ENCODE measurements around the gene HRAS. TPM values are rescaled to one million over a fixed set of nuclear protein-coding genes. Genes with fewer than 3 reads are reported as not detected.
A peak's percentile ranks its signal among the peaks of the same experiment; 100 is the strongest.

HRAS gene
- total RNA-seq, 2 experiments from 2014 or later = 23.7 to 23.9 TPM

DNA sequence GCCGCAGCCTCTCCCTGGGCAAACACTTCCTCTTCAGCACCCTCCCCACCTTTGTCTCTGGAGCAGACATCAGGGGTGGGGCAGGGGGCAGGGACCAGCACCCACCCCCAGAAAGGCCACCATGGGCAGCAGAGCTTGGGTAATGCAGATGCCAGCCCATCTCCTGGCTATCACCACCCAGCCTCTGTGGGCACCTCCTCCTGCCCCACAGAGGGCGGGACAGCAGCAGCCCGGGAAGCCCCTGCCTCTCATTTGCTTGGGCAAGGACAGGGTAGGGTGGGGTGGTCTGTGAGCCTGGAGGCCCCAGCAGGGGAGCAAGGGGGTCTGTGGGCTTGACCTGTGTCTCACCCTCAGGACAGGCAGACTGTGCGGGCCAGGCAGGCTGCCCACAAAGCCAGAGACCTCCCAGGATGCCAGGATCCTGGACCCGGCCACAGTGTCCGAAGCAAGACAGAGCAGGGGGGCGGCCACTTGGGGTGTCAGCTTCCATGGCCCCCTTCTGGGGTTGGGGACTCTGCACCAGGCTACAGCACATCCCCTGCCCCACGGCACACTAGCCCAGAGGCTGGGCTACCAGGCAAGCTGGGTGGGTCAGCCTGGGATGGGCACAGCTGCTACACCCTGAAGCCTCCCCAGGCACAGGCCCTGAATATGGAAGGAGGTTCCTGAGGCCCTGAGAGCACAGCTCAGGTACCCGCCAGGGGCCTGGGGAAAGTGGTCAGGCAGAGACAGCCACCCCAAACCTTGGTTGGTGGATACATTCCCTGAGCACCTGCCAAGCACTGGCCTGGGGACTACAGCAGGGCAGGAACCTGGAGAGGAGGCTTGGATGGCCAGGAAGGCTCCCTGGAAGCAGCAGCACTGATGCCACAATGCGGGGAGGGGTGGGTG is 32.8 kb downstream of the HRAS start:
- POLR2A ChIA-PET = interaction anchor here (1.0 to 1.2 kb wide), 2 partner anchors 295 to 317 kb away, joined by 3 read pairs; partner anchors contain the start of genes BET1L and RIC8A
- peaks cover 4% of the 10 kb centered on the region for H3K27me3 Mint-ChIP-seq

DNA sequence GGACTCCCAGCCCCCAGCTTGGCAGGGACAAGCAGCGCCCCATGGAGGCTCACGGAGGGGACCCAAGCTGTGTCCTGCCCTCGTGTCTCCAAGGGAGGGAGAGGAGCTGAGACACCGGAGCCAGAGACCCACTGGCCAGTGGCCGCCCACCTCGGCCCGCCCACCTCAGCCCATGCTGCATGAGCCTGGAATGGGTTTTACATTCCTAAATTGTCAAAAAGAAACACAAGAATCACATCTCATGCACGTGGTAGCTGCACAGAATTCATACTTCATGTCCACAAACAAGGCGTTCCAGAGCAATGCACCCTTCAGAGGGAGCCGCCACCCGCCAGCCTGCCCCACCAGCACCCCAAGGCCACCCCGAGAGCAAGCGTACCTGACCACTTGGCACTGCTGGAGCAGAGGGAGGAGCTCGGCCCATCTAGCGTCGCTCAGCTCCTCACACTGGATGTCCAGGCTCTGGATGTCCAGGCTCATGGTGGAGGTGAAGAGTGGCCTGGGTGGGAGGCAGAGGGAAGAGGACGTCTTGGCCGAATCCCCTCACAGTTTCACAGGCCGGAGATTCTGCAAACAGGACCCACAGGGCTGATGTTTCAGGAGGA is 33.6 kb downstream of the HRAS start:
- Mint-ChIP-seq H3K36me3 (ENCODE audit: low read depth) (peaks cover 31% of the 10 kb centered on the region), H3K27me3 (peaks cover 4% of the 10 kb centered on the region), H3K4me1 (ENCODE audit: low read depth) (peaks cover 24% of the 10 kb centered on the region), H3K4me3 (peak overlapping the region; percentile 15), H3K9me3 (no peaks in the 10 kb centered on the region), H3K27ac (no peak overlapping the region)
- H3K9me3 ChIP-seq (ENCODE audit: control insufficient read depth in 1 of 2, insufficient read depth in 1 of 2, low read length in 2 of 2) = no peaks in the 10 kb centered on the region
- ChIA-PET CTCF (no interaction called here), POLR2A (interaction anchor here (1.0 to 1.2 kb wide), 2 partner anchors 294 to 318 kb away, joined by 3 read pairs; partner anchors contain the start of genes BET1L and RIC8A)
- no peaks in the 10 kb centered on the region for H3K27me3 ChIP-seq (ENCODE audit: control insufficient read depth in 1 of 2, insufficient read depth in 2 of 2, low read length in 2 of 2)
- peak in 1 of 14 experiments; percentile 23 for DNase-seq
- TF ChIP-seq, protein P1, sequence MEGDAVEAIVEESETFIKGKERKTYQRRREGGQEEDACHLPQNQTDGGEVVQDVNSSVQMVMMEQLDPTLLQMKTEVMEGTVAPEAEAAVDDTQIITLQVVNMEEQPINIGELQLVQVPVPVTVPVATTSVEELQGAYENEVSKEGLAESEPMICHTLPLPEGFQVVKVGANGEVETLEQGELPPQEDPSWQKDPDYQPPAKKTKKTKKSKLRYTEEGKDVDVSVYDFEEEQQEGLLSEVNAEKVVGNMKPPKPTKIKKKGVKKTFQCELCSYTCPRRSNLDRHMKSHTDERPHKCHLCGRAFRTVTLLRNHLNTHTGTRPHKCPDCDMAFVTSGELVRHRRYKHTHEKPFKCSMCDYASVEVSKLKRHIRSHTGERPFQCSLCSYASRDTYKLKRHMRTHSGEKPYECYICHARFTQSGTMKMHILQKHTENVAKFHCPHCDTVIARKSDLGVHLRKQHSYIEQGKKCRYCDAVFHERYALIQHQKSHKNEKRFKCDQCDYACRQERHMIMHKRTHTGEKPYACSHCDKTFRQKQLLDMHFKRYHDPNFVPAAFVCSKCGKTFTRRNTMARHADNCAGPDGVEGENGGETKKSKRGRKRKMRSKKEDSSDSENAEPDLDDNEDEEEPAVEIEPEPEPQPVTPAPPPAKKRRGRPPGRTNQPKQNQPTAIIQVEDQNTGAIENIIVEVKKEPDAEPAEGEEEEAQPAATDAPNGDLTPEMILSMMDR (IDR thresholded peaks at IDR 0.05) = no peak
- H3K27ac ChIP-seq (ENCODE audit: low read depth in 1 of 2, low read length in 2 of 2) = no peak overlapping the region
- peaks cover 50% of the 10 kb centered on the region for H3K36me3 ChIP-seq (ENCODE audit: insufficient read depth, low read length)
- H3K4me3 ChIP-seq (ENCODE audit: low read length) = no peak overlapping the region
- no peak for ATAC-seq (ENCODE audit: poor library complexity)
- intact Hi-C loops (cut with DNase I, micrococcal nuclease) = loop anchor here in 1 of 2 experiments (10.0 kb wide), 1 partner anchor 47 kb away; the partner anchor contains the start of gene PTDSS2
- peaks cover 44% of the 10 kb centered on the region for H3K4me1 ChIP-seq (ENCODE audit: insufficient read depth, low read length)

More for the DNA sequence above, 32.8 kb downstream of the HRAS start:
- TF ChIP-seq, protein P1 (IDR thresholded peaks at IDR 0.05) = no peak
- H3K27me3 ChIP-seq (ENCODE audit: control insufficient read depth in 1 of 2, insufficient read depth in 2 of 2, low read length in 2 of 2) = no peaks in the 10 kb centered on the region
- peak overlapping the region; percentile 47 for H3K27ac Mint-ChIP-seq
- CTCF ChIA-PET = no interaction called here
- ATAC-seq (ENCODE audit: poor library complexity) = no peak
- H3K4me1 ChIP-seq (ENCODE audit: insufficient read depth, low read length) = peaks cover 45% of the 10 kb centered on the region
- intact Hi-C loops (cut with DNase I, micrococcal nuclease) = loop anchor here in 1 of 2 experiments (10.0 kb wide), 1 partner anchor 48 kb away; the partner anchor contains the start of gene PTDSS2
- H3K9me3 Mint-ChIP-seq = no peaks in the 10 kb centered on the region
- H3K36me3 ChIP-seq (ENCODE audit: insufficient read depth, low read length) = peaks cover 44% of the 10 kb centered on the region
- H3K4me3 ChIP-seq (ENCODE audit: low read length) = no peak overlapping the region
- peak in 1 of 14 experiments; percentile 27 for DNase-seq
- peaks cover 24% of the 10 kb centered on the region for H3K4me1 Mint-ChIP-seq (ENCODE audit: low read depth)
- peak overlapping the region; percentile 66 for H3K4me3 Mint-ChIP-seq
- no peaks in the 10 kb centered on the region for H3K9me3 ChIP-seq (ENCODE audit: control insufficient read depth in 1 of 2, insufficient read depth in 1 of 2, low read length in 2 of 2)
- peaks cover 30% of the 10 kb centered on the region for H3K36me3 Mint-ChIP-seq (ENCODE audit: low read depth)
- peak overlapping the region in 1 of 2 donors; percentile 25 for H3K27ac ChIP-seq (ENCODE audit: low read depth in 1 of 2, low read length in 2 of 2)

DNA sequence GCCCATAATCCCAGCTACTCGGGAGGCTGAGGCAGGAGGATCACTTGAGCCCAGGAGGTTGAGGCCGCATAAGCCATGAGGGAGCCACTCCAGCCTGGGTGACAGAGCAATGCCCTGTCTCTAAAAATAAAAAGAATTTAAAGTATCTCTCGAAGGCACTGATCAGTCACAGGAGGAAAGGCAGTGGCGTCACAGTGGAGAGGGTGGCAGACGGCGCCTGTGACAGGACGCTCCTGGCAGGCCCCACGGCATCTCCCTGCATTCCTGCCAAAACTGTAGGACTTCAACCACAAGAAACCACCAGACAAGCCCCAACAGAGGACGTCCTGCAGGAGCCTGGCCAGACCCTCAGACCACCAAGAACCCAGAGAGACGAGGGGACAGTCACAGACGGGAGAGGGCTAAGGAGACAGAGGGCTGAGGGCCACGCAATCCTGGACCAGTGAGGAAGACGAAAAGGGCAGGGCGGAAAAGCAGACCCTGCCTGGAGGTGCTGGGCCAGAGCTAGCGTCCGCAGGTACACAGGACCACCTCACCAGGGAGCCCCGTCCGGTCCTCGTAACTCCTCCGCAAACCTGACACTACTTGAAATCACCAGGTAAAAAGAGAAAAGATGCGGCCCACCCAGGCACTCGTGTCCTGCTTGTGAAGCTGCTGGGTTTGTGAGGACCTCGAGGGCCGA is 34.2 kb downstream of the HRAS start:
- peaks cover 18% of the 10 kb centered on the region for H3K4me1 Mint-ChIP-seq (ENCODE audit: low read depth)
- peaks cover 31% of the 10 kb centered on the region for H3K36me3 Mint-ChIP-seq (ENCODE audit: low read depth)
- no peak for DNase-seq
- TF ChIP-seq, protein P1 (IDR thresholded peaks at IDR 0.05) = no peak
- no peak overlapping the region for H3K27ac Mint-ChIP-seq
- ChIA-PET POLR2A (interaction anchor here (1.2 kb wide), 1 partner anchor 293 kb away, joined by 3 read pairs; the partner anchor contains the start of genes BET1L and RIC8A), CTCF (no interaction called here)
- peaks cover 40% of the 10 kb centered on the region for H3K4me1 ChIP-seq (ENCODE audit: insufficient read depth, low read length)
- no peak for ATAC-seq (ENCODE audit: poor library complexity)
- H3K9me3 Mint-ChIP-seq = no peaks in the 10 kb centered on the region
- H3K36me3 ChIP-seq (ENCODE audit: insufficient read depth, low read length) = peaks cover 53% of the 10 kb centered on the region
- no peak overlapping the region for H3K27ac ChIP-seq (ENCODE audit: low read depth in 1 of 2, low read length in 2 of 2)
- no peak overlapping the region for H3K4me3 ChIP-seq (ENCODE audit: low read length)
- intact Hi-C loops (cut with DNase I, micrococcal nuclease) = loop anchor here in 1 of 2 experiments (10.0 kb wide), 1 partner anchor 46 kb away; the partner anchor contains the start of gene PTDSS2
- H3K9me3 ChIP-seq (ENCODE audit: control insufficient read depth in 1 of 2, insufficient read depth in 1 of 2, low read length in 2 of 2) = no peaks in the 10 kb centered on the region
- H3K27me3 Mint-ChIP-seq = no peaks in the 10 kb centered on the region
- no peaks in the 10 kb centered on the region for H3K27me3 ChIP-seq (ENCODE audit: control insufficient read depth in 1 of 2, insufficient read depth in 2 of 2, low read length in 2 of 2)
- no peak overlapping the region for H3K4me3 Mint-ChIP-seq

Measured in CD4-positive, alpha-beta T cell (primary cell).